Endodermal cell (in vitro differentiated cells): ENCODE data around the gene ZNRF2. TPM values are rescaled to one million over a fixed set of nuclear protein-coding genes. Genes with fewer than 3 reads are reported as not detected.
"Not testable (repeated sequence)": the region's sequence is repeated elsewhere in the genome, so short reads cannot be mapped to it uniquely, and the experiment has no call there.

Experiments used
- DNase-seq: peaks from one replicate; pipeline ENCODE4 v3.0.0-alpha.2; 2017
- H3K27ac ChIP-seq: 2 replicates; pipeline ENCODE4 v1.5.1; 2013; ENCODE audit warnings: mild to moderate bottlenecking, low read depth, low read length, moderate library complexity
- H3K27me3 ChIP-seq: 2 replicates; pipeline ENCODE4 v1.6.1; 2013; ENCODE audit warnings: mild to moderate bottlenecking, low read length, moderate library complexity; ENCODE audit not compliant: insufficient read depth, control insufficient read depth, poor library complexity, severe bottlenecking
- H3K36me3 ChIP-seq: 2 replicates; pipeline ENCODE4 v1.7.0; 2013; ENCODE audit warnings: mild to moderate bottlenecking, low read length, moderate library complexity; ENCODE audit not compliant: control insufficient read depth, insufficient read depth
- H3K4me1 ChIP-seq: one replicate; pipeline ENCODE4 v1.7.0; 2013; ENCODE audit warnings: low read length; ENCODE audit not compliant: control insufficient read depth, insufficient read depth
- H3K4me3 ChIP-seq: 2 replicates; pipeline ENCODE4 v1.5.1; 2013; ENCODE audit warnings: mild to moderate bottlenecking, low read length, moderate library complexity
- H3K9ac ChIP-seq: 2 replicates; pipeline ENCODE4 v1.6.1; 2013; ENCODE audit warnings: mild to moderate bottlenecking, low read length, moderate library complexity; ENCODE audit not compliant: poor library complexity, severe bottlenecking; ENCODE audit errors: extremely low read depth
- H3K9me3 ChIP-seq: 2 replicates; pipeline ENCODE4 v1.6.1; 2013; ENCODE audit warnings: mild to moderate bottlenecking, low read length, moderate library complexity; ENCODE audit not compliant: control insufficient read depth
- H3K27ac Mint-ChIP-seq: 2 replicates; pipeline ENCODE4 v1.8.0; 2020; ENCODE audit warnings: mixed read lengths
- H3K27me3 Mint-ChIP-seq: 2 replicates; pipeline ENCODE4 v1.8.0; 2021; ENCODE audit warnings: mild to moderate bottlenecking, mixed read lengths; ENCODE audit not compliant: insufficient read depth
- H3K36me3 Mint-ChIP-seq: 2 replicates; pipeline ENCODE4 v1.8.0; 2020; ENCODE audit warnings: low read depth, mixed read lengths
- H3K4me1 Mint-ChIP-seq: 2 replicates; pipeline ENCODE4 v1.8.0; 2020; ENCODE audit warnings: mixed read lengths
- H3K4me3 Mint-ChIP-seq: 2 replicates; pipeline ENCODE4 v1.8.0; 2020; ENCODE audit warnings: mild to moderate bottlenecking, moderate library complexity, mixed read lengths
- H3K9me3 Mint-ChIP-seq: 2 replicates; pipeline ENCODE4 v1.8.0; 2020; ENCODE audit warnings: mild to moderate bottlenecking, mixed read lengths
- WGBS, 2 experiments: methylation state at CpG; one replicate each; pipeline versions ENCODE4 v1.1.5 to v1.1.7; 2013; ENCODE audit warnings: missing lambda C conversion rate in 2 of 2, mixed read lengths in 1 of 2; ENCODE audit not compliant: insufficient coverage in 1 of 2, insufficient read length in 1 of 2; 5-methylcytosine and 5-hydroxymethylcytosine counted together
- total RNA-seq, 2 donors: library from RNA; stranded (reverse); fragmentation: NEBNext Ultra II Directional in 1 of 2; extraction: Animal tissue kit (Norgen Biotek cat#: 25700) in 1 of 2; gene quantifications; 2 replicates in 1 of 2; 3 replicates in 1 of 2; pipeline ENCODE4 v1.2.1, GENCODE V29; 2021
- TF ChIP-seq, protein P1 (sequence below): fragments of 200-600 bp; sonication (generic); conservative IDR thresholded peaks from 2 replicates; pipeline ENCODE4 v1.5.0; 2021; ENCODE audit warnings: antibody characterized with exemption, mild to moderate bottlenecking

Gene ZNRF2
- total RNA-seq, 2 donors from 2014 or later: 15.5 to 20.9 TPM

DNA sequence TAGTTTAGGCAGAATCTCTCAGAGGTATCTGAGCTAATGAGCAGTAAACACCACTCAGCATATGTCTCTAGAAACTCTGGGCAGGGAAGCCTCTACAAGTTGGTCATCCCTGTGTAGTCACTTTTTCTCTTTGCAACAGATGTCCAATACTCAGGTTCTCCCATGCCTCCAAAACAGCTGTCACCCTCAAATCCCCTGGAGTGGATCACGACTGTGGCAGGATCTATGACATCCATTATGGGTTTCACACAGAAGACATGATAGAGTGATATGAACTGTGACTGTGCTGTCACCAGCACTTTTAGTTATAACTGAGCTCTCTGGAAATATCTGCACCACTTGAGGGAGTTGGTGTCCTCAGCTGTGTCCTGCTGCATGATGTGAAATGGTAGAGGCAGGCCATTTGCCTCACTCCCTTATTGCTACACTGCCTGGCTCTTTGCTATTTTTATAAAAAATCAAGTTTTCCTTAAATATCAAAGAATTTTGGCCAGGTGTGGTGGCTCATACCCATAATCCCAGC is 24.1 kb upstream of the ZNRF2 start:
- Histone ChIP-seq H3K36me3 (no peaks in the 10 kb centered on the region), H3K9me3 (no peaks in the 10 kb centered on the region), H3K4me3 (no peak overlapping the region), H3K27me3 (no peaks in the 10 kb centered on the region), H3K27ac (no peak overlapping the region), H3K4me1 (peaks cover 9% of the 10 kb centered on the region), H3K9ac (no peak overlapping the region)
- WGBS, 2 experiments: 76% methylated on average over 1 of the region's 1 CpG; no CpG with 5 or more reads in 1 of the 2 experiments
- no peaks in the 10 kb centered on the region for H3K9me3 Mint-ChIP-seq
- H3K27ac Mint-ChIP-seq: no peak overlapping the region
- TF ChIP-seq, protein P1, sequence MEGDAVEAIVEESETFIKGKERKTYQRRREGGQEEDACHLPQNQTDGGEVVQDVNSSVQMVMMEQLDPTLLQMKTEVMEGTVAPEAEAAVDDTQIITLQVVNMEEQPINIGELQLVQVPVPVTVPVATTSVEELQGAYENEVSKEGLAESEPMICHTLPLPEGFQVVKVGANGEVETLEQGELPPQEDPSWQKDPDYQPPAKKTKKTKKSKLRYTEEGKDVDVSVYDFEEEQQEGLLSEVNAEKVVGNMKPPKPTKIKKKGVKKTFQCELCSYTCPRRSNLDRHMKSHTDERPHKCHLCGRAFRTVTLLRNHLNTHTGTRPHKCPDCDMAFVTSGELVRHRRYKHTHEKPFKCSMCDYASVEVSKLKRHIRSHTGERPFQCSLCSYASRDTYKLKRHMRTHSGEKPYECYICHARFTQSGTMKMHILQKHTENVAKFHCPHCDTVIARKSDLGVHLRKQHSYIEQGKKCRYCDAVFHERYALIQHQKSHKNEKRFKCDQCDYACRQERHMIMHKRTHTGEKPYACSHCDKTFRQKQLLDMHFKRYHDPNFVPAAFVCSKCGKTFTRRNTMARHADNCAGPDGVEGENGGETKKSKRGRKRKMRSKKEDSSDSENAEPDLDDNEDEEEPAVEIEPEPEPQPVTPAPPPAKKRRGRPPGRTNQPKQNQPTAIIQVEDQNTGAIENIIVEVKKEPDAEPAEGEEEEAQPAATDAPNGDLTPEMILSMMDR: no peak
- H3K4me3 Mint-ChIP-seq: no peak overlapping the region
- peaks cover 19% of the 10 kb centered on the region for H3K4me1 Mint-ChIP-seq
- H3K27me3 Mint-ChIP-seq: no peaks in the 10 kb centered on the region
- no peaks in the 10 kb centered on the region for H3K36me3 Mint-ChIP-seq
- DNase-seq: no peak

DNA sequence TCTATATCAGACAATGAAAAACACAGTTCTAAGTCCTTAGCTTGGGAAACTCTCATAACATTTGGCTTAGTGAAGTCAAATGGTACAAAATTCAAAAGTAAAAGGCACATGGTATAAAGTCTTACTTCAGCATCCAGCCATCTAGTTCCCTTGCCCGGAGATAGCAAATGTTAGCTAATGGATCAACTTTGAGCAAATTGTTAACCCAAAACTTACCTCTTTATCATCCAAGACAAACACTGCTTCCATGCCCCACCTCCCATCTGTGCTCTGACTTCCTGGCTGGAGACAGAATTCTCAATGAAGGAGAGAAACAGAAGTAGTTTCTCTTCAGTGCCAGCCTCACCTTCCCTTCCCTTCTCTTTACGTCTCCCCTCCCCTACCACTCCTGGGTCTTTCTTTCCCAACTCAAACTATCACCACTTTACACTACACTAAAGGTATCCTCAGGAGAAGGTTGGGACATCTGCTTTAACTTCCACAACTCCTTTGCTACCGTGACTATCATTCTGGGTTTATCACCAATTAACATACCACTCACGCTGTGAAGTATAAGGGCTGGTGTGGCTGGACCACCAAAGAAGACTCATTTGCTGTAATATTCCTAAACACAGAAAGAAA is 21.2 kb upstream of the ZNRF2 start:
- no peak for DNase-seq
- Mint-ChIP-seq H3K4me3 (peak overlapping the region; percentile 20), H3K9me3 (no peaks in the 10 kb centered on the region), H3K27ac (peak overlapping the region; percentile 71), H3K36me3 (no peaks in the 10 kb centered on the region), H3K27me3 (no peaks in the 10 kb centered on the region), H3K4me1 (peaks cover 21% of the 10 kb centered on the region)
- WGBS, 2 experiments: 70 to 100% methylated on average over 2 to 4 of the region's 4 CpGs
- TF ChIP-seq, protein P1: no peak
- Histone ChIP-seq H3K36me3 (no peaks in the 10 kb centered on the region), H3K4me3 (peak overlapping the region; percentile 72), H3K27me3 (no peaks in the 10 kb centered on the region), H3K27ac (no peak overlapping the region), H3K9me3 (no peaks in the 10 kb centered on the region), H3K9ac (no peak overlapping the region), H3K4me1 (peaks cover 4% of the 10 kb centered on the region)

DNA sequence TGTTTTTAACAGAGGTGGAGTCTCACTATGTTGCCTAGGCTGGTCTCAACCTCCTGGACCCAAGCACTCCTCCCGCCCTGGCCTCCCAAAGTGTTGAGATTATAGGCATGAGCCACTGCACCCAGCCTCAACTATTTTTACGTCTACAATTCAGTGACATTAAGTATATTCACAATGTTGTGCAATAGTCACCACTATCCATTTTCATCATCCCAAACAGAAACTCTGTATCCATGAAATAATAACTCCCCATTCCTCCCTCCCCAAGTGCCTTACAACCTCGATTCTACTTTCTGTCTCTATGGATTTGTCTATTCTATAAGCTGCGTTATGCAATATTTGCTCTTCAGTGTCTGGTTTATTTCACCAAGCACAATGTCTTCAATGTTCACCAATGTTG is 20.3 kb upstream of the ZNRF2 start:
- WGBS, 2 experiments: 82 to 84% methylated on average over 3 to 4 of the region's 4 CpGs
- DNase-seq: no peak
- Histone ChIP-seq H3K4me3 (no peak overlapping the region), H3K36me3 (no peaks in the 10 kb centered on the region), H3K4me1 (peaks cover 4% of the 10 kb centered on the region), H3K27ac (no peak overlapping the region), H3K9ac (no peak overlapping the region), H3K27me3 (no peaks in the 10 kb centered on the region), H3K9me3 (no peaks in the 10 kb centered on the region)
- Mint-ChIP-seq H3K36me3 (no peaks in the 10 kb centered on the region), H3K4me1 (peaks cover 21% of the 10 kb centered on the region), H3K27ac (no peak overlapping the region), H3K27me3 (no peaks in the 10 kb centered on the region), H3K4me3 (no peak overlapping the region), H3K9me3 (no peaks in the 10 kb centered on the region)
- TF ChIP-seq, protein P1: no peak

DNA sequence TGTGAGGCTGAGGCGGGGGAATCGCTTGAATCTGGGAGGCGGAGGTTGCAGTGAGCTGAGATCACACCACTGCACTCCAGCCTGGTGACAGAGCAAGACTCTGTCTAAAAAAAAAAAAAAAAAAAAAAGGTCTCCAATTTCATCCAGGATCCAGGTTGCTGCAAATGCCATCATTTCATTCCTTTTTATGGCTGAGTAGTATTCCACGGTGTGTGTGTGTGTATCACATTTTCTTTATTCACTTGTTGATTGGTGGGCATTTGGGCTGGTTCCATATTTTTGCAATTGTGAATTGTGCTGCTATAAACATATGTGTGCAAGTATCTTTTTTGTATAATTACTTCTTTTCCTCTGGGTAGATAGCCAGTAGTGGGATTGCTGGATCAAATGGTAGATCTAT is 19.2 kb upstream of the ZNRF2 start:
- H3K27ac ChIP-seq, H3K27ac Mint-ChIP-seq, H3K27me3 ChIP-seq, H3K36me3 ChIP-seq, H3K4me3 Mint-ChIP-seq, H3K9ac ChIP-seq, H3K36me3 Mint-ChIP-seq, H3K9me3 Mint-ChIP-seq, H3K4me3 ChIP-seq, H3K4me1 ChIP-seq, H3K27me3 Mint-ChIP-seq, DNase-seq, H3K9me3 ChIP-seq: not testable (repeated sequence)
- 98 to 100% methylated on average over 3 to 4 of the region's 4 CpGs for WGBS, 2 experiments
- H3K4me1 Mint-ChIP-seq: peaks cover 21% of the 10 kb centered on the region
